Endothelial cell of umbilical vein (primary cell): Measurements from ENCODE around the gene ITSN1. TPM values are rescaled to one million over a fixed set of nuclear protein-coding genes. Genes with fewer than 3 reads are reported as not detected.

ENCODE experiments used
- BruUV-seq: library from RNA; stranded (reverse); fragments of 400-500 nt; replicated peaks from 2 replicates; lab custom pipeline; 2021; lab: Mats Ljungman, UMichigan
- CTCF ChIA-PET: fragments of 300-600, 350-600 bp; sonication (Branson Sonifier 250); formaldehyde crosslinking; loops from one replicate; lab custom pipeline; 2021; ENCODE audit warnings: antibody characterized with exemption, inconsistent platforms; lab: Charles Lee
- POLR2A ChIA-PET: fragments of 300-600, 350-600 bp; sonication (Branson Sonifier 250); formaldehyde crosslinking; loops from one replicate; lab custom pipeline; 2021; ENCODE audit warnings: antibody characterized with exemption, inconsistent platforms; lab: Charles Lee
- DNase-seq: peaks from one replicate; pipeline ENCODE4 v3.0.0-alpha.2; 2011; ENCODE audit warnings: low read depth, low spot score
- FAIRE-seq: peaks from 2 replicates; lab custom pipeline; 2011; peaks lifted over from hg19 to GRCh38; lab: Jason Lieb, UNC
- H2AFZ ChIP-seq: 2 replicates; pipeline ENCODE4 v1.6.0; 2012; ENCODE audit warnings: low read depth, low read length, control low read depth, inconsistent platforms
- H3K27ac ChIP-seq: 2 replicates; pipeline ENCODE4 v1.5.1; 2011; ENCODE audit warnings: low read depth, mild to moderate bottlenecking, control low read depth, low read length, moderate library complexity; ENCODE audit not compliant: insufficient read depth
- H3K27me3 ChIP-seq, 2 experiments: 2 replicates each; pipeline versions ENCODE4 v1.6.0 to v1.6.1; 2011; ENCODE audit warnings: low read length in 2 of 2, mixed read lengths in 1 of 2; ENCODE audit not compliant: control insufficient read depth in 2 of 2, insufficient read depth in 2 of 2
- H3K36me3 ChIP-seq, 2 experiments: 2 replicates in 1 of 2; 3 replicates in 1 of 2; pipeline ENCODE4 v1.5.1; 2011; ENCODE audit warnings: low read length in 2 of 2, mild to moderate bottlenecking in 1 of 2, moderate library complexity in 1 of 2; ENCODE audit not compliant: control insufficient read depth in 2 of 2, insufficient read depth in 2 of 2; ENCODE audit errors: extremely low read depth in 1 of 2
- H3K4me1 ChIP-seq: 3 replicates; pipeline ENCODE4 v1.5.1; 2011; ENCODE audit warnings: mild to moderate bottlenecking, low read length; ENCODE audit not compliant: control insufficient read depth, insufficient read depth; ENCODE audit errors: extremely low read depth
- H3K4me2 ChIP-seq: 2 replicates; pipeline ENCODE4 v1.6.1; 2011; ENCODE audit warnings: low read length, control low read depth, mixed read lengths; ENCODE audit not compliant: insufficient read depth
- H3K4me3 ChIP-seq, 3 experiments: fragments of 200-600 bp in 1 of 3; sonication (generic), shearing (Covaris generic) in 1 of 3; replicated peaks in 1 of 3; 2 replicates each; pipeline ENCODE4 v1.5.1; 2011 to 2016; ENCODE audit warnings: control low read depth in 3 of 3, low read length in 3 of 3, mild to moderate bottlenecking in 2 of 3, inconsistent platforms in 1 of 3, low read depth in 1 of 3, moderate library complexity in 1 of 3; ENCODE audit not compliant: insufficient read depth in 1 of 3
- H3K79me2 ChIP-seq: 2 replicates; pipeline ENCODE4 v1.6.0; 2012; ENCODE audit warnings: low read length, inconsistent platforms; ENCODE audit not compliant: control insufficient read depth, insufficient read depth
- H3K9ac ChIP-seq: replicated peaks from 2 replicates; pipeline ENCODE3; 2011; ENCODE audit warnings: low read length, control low read depth; ENCODE audit not compliant: insufficient read depth; ENCODE audit errors: extremely low read depth
- H3K9me1 ChIP-seq: replicated peaks from 3 replicates; pipeline ENCODE4 v1.6.0; 2011; ENCODE audit warnings: mild to moderate bottlenecking, low read length; ENCODE audit not compliant: control insufficient read depth, insufficient read depth; ENCODE audit errors: extremely low read depth
- H3K9me3 ChIP-seq: replicated peaks from 2 replicates; pipeline ENCODE4 v1.5.1; 2012; ENCODE audit warnings: low read length, inconsistent platforms; ENCODE audit not compliant: control insufficient read depth, insufficient read depth
- H4K20me1 ChIP-seq: replicated peaks from 2 replicates; pipeline ENCODE3; 2011; ENCODE audit warnings: mild to moderate bottlenecking, low read length; ENCODE audit not compliant: control insufficient read depth, insufficient read depth; ENCODE audit errors: extremely low read depth
- EZH2 ChIP-seq: IDR thresholded peaks from 2 replicates; pipeline ENCODE4 v1.6.1; 2012; ENCODE audit warnings: borderline replicate concordance, low read depth, mild to moderate bottlenecking, moderate library complexity, low read length, inconsistent platforms; ENCODE audit not compliant: severe bottlenecking
- FOS ChIP-seq: IDR thresholded peaks from 2 replicates; pipeline ENCODE4 v1.6.1; 2011; ENCODE audit warnings: mild to moderate bottlenecking, low read length, moderate library complexity, borderline replicate concordance; ENCODE audit not compliant: insufficient read depth
- GATA2 ChIP-seq: IDR thresholded peaks from 2 replicates; pipeline ENCODE4 v1.7.0; 2011; ENCODE audit warnings: low read depth, mild to moderate bottlenecking, moderate library complexity, mixed read lengths, low read length; ENCODE audit not compliant: insufficient read length, insufficient read depth
- JUN ChIP-seq: IDR thresholded peaks from 2 replicates; pipeline ENCODE4 v1.6.1; 2011; ENCODE audit warnings: borderline replicate concordance, low read depth; ENCODE audit not compliant: insufficient read length, insufficient read depth
- MYC ChIP-seq: IDR thresholded peaks from one replicate; pipeline ENCODE4 v1.6.1; 2011; ENCODE audit warnings: mild to moderate bottlenecking, low read depth, low read length
- POLR2A ChIP-seq: IDR thresholded peaks from 2 replicates; pipeline ENCODE4 v1.6.1; 2012; ENCODE audit warnings: low read depth, mild to moderate bottlenecking, control low read depth, low read length
- POLR2AphosphoS5 ChIP-seq: IDR thresholded peaks from 2 replicates; pipeline ENCODE4 v1.6.1; 2012; ENCODE audit warnings: low read depth, mild to moderate bottlenecking, control low read depth, low read length, moderate library complexity; ENCODE audit not compliant: insufficient read depth
- dilution Hi-C: fragments of 300-500 bp; cut with MboI; formaldehyde crosslinking; loops from one replicate; pipeline ENCODE4 v1.15.0; 2019; ENCODE audit warnings: low sequenced_read_pairs; ENCODE audit not compliant: extremely low pct_ligation_motif_present
- intact Hi-C: fragments of 100-400 bp; cut with micrococcal nuclease; formaldehyde crosslinking; loops from one replicate; pipeline ENCODE4 v1.10.0; 2022
- polyA plus RNA-seq, 4 experiments: library from polyadenylated mRNA; depleted of rRNA in 3 of 4; stranded (reverse) in 3 of 4; unstranded in 1 of 4; fragments of >200 nt; gene quantifications; 2 replicates each; pipeline versions ENCODE4 v1.2.1 to v1.2.3, GENCODE V29; 2011 to 2012; ENCODE audit warnings: missing spikeins in 1 of 4
- total RNA-seq: library from RNA; stranded (reverse); gene quantifications from 2 replicates; pipeline ENCODE4 v1.2.3, GENCODE V29; 2021
- TF ChIP-seq, protein P1 (sequence below), 2 donors: IDR thresholded peaks; 1 replicate in 1 of 2; 2 replicates in 1 of 2; pipeline ENCODE4 v1.5.1; 2011; ENCODE audit warnings: low read length in 2 of 2, mild to moderate bottlenecking in 2 of 2, moderate library complexity in 2 of 2, control low read depth in 1 of 2, inconsistent platforms in 1 of 2, low read depth in 1 of 2; ENCODE audit not compliant: insufficient read depth in 1 of 2; ENCODE audit errors: extremely low read depth in 1 of 2
- TF ChIP-seq, protein P2 (sequence below): IDR thresholded peaks from 2 replicates; pipeline ENCODE4 v1.6.1; 2011; ENCODE audit not compliant: insufficient read depth, insufficient read length

Gene ITSN1
- total and polyA plus RNA-seq, 2 donors (not counting 3 experiments of a cell fraction or from before 2014, with no cell fraction given), result 72.2 to 86.8 TPM

DNA sequence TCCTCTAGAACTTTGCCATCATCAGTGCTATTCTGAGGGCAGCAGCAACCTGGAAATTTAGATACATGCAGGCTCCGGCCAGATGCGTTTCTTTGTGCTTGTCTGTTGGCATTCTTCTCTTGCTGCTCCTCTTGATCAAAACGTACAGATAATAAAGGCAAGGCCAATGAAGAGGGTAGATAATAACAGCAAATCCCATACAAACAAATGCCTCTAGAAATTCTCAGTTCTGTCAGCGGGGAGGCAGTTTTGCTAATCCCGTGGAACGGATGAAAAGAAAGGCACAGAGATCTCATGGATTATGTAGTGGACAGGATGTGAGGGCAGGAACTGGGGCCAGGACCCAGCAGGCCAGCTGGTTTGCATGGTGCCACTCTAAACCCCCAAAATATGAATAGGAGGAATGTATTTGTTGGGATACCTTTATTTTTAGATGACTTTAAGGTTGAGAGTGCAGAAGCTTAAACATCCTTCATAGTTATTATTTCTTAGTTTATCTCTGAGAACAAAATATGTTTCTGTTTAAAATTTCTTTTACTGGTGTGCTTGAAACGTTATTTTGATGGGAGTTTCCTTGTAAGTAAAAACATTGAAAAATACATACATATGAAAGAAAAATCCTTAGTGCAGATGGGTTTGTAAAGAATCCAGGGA lies 1.5 kb downstream of the ITSN1 start:
- H3K79me2 ChIP-seq, result peaks cover 74% of the 10 kb centered on the region
- FAIRE-seq, result peak; percentile 53
- peak overlapping the region; percentile 54 to 84 (median 76) for H3K4me3 ChIP-seq
- no peaks in the 10 kb centered on the region for H3K9me1 ChIP-seq
- TF ChIP-seq GATA2, result no peak
- TF ChIP-seq, protein P1, sequence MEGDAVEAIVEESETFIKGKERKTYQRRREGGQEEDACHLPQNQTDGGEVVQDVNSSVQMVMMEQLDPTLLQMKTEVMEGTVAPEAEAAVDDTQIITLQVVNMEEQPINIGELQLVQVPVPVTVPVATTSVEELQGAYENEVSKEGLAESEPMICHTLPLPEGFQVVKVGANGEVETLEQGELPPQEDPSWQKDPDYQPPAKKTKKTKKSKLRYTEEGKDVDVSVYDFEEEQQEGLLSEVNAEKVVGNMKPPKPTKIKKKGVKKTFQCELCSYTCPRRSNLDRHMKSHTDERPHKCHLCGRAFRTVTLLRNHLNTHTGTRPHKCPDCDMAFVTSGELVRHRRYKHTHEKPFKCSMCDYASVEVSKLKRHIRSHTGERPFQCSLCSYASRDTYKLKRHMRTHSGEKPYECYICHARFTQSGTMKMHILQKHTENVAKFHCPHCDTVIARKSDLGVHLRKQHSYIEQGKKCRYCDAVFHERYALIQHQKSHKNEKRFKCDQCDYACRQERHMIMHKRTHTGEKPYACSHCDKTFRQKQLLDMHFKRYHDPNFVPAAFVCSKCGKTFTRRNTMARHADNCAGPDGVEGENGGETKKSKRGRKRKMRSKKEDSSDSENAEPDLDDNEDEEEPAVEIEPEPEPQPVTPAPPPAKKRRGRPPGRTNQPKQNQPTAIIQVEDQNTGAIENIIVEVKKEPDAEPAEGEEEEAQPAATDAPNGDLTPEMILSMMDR (IDR thresholded peaks at IDR 0.05; ENCODE audit: extremely low read depth in 1 of 2, insufficient read depth in 1 of 2, low read depth in 1 of 2, low read length in 2 of 2), result no peak
- TF ChIP-seq MYC, result no peak
- TF ChIP-seq FOS, result no peak
- no peak for TF ChIP-seq POLR2A
- TF ChIP-seq, protein P2, sequence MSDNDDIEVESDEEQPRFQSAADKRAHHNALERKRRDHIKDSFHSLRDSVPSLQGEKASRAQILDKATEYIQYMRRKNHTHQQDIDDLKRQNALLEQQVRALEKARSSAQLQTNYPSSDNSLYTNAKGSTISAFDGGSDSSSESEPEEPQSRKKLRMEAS, result no peak
- TF ChIP-seq POLR2AphosphoS5, result no peak
- no peak for TF ChIP-seq EZH2
- no peak for TF ChIP-seq JUN
- peak; percentile 56 for DNase-seq
- H3K9me3 ChIP-seq, result no peaks in the 10 kb centered on the region
- no peaks in the 10 kb centered on the region for H4K20me1 ChIP-seq
- H2AFZ ChIP-seq, result no peak overlapping the region
- dilution Hi-C loops, result no loop called here
- intact Hi-C loops, result loop anchor here (1.0 to 5.0 kb wide), 3 partner anchors 14 to 169 kb away; no protein-coding TSS in a partner anchor
- no peaks in the 10 kb centered on the region for H3K27me3 ChIP-seq
- H3K4me1 ChIP-seq, result peaks cover 20% of the 10 kb centered on the region
- peak overlapping the region; percentile 97 for H3K4me2 ChIP-seq
- no peaks in the 10 kb centered on the region for H3K36me3 ChIP-seq
- ChIA-PET POLR2A (no interaction called here), CTCF (interaction anchor here (0.9 to 2.4 kb wide), 4 partner anchors 12 to 251 kb away, joined by 3 to 7 read pairs (median 5); no protein-coding TSS in a partner anchor)
- H3K9ac ChIP-seq, result peak overlapping the region; percentile 82
- H3K27ac ChIP-seq, result peak overlapping the region; percentile 54
- BruUV-seq, result TSS peak; percentile 32
